K562 (cell line): ENCODE measurements around the gene ITSN1. TPM values are rescaled to one million over a fixed set of nuclear protein-coding genes. Genes with fewer than 3 reads are reported as not detected.
"Not testable (repeated sequence)": the region's sequence is repeated elsewhere in the genome, so short reads cannot be mapped to it uniquely, and the experiment has no call there.

ENCODE experiments used
- NCOR1 ChIP-seq: fragments of 450-650 bp; IDR thresholded peaks from 2 replicates; pipeline ENCODE4 v1.6.1; 2016; ENCODE audit warnings: mild to moderate bottlenecking, moderate library complexity
- REST ChIP-seq, 2 experiments: fragments of 450-650 bp; formaldehyde crosslinking in 1 of 2; IDR thresholded peaks; 2 replicates each; pipeline versions ENCODE4 v1.4.0 to v1.6.1; 2014 to 2020; ENCODE audit warnings: mild to moderate bottlenecking in 2 of 2, borderline replicate concordance in 1 of 2, low read depth in 1 of 2
- TAL1 ChIP-seq: fragments of 450-650 bp; IDR thresholded peaks from 2 replicates; pipeline ENCODE4 v1.6.1; 2016; ENCODE audit warnings: mild to moderate bottlenecking
- TEAD4 ChIP-seq, 2 experiments: sonication (generic) in 1 of 2; formaldehyde crosslinking in 1 of 2; IDR thresholded peaks; 2 replicates each; pipeline versions ENCODE4 v1.6.1 to v1.8.0; 2012 to 2022; ENCODE audit warnings: borderline replicate concordance in 1 of 2, inconsistent platforms in 1 of 2, low read length in 1 of 2, mild to moderate bottlenecking in 1 of 2, missing genetic modification reagents in 1 of 2
- TRIM24 ChIP-seq, 2 experiments: fragments of 450-650 bp; IDR thresholded peaks; 2 replicates each; pipeline ENCODE4 v1.6.1; 2016
- polyA plus RNA-seq, 8 experiments: library from polyadenylated mRNA; depleted of rRNA in 4 of 8; stranded (reverse) in 5 of 8; unstranded in 3 of 8; fragments of >200 nt; fragmentation: Nextera tagmentation in 2 of 8; fragmentation: Illumina TruSeq in 1 of 8; extraction: Ambion mirVana in 2 of 8; extraction: Trizol in 1 of 8; gene quantifications; 2 replicates each; pipeline versions ENCODE4 v1.2.1 to v1.2.3, GENCODE V29; 2011 to 2014; ENCODE audit warnings: inconsistent platforms in 1 of 8, missing spikeins in 1 of 8
- total RNA-seq, 7 experiments: library from RNA; depleted of rRNA in 6 of 7; stranded (reverse); fragments of >200 nt in 6 of 7; fragmentation: Illumina TruSeq in 2 of 7; extraction: Trizol in 2 of 7; gene quantifications; 2 replicates each; pipeline versions ENCODE4 v1.2.1 to v1.2.3, GENCODE V29; 2011 to 2021; ENCODE audit warnings: low replicate concordance in 1 of 7

ITSN1 gene
- total and polyA plus RNA-seq, 9 of the 15 experiments (the other 6 are each of a cell fraction or from before 2014, with no cell fraction given) = 1.1 to 12.6 (median 4.8) TPM

GRCh38 chr21:33617565-33617964 lies 24.7 kb upstream of the ITSN1 start (continued):
- TF ChIP-seq REST (IDR thresholded peaks at IDR 0.05; ENCODE audit: borderline replicate concordance) = peak; percentile 55
- not testable (repeated sequence) for TF ChIP-seq REST (CRISPR knock-in tag; IDR thresholded peaks at IDR 0.05; ENCODE audit: low read depth); TEAD4 (CRISPR knock-in tag; IDR thresholded peaks at IDR 0.05; ENCODE audit: borderline replicate concordance)
- peak; percentile 75 for TF ChIP-seq TAL1
- TF ChIP-seq TRIM24 (IDR thresholded peaks at IDR 0.05) = peak; percentile 69 to 79; a peak in 3 of 4 replicates
- TF ChIP-seq NCOR1 = peak; percentile 54
- peak; percentile 61; the same call in 1 of the 2 replicates for TF ChIP-seq TEAD4 (IDR thresholded peaks at IDR 0.05; ENCODE audit: low read length)
